ENCODE data around the gene PTPRB. TPM values are rescaled to one million over a fixed set of nuclear protein-coding genes. Genes with fewer than 3 reads are reported as not detected.

Gene PTPRB
- total and polyA plus RNA-seq, 2 donors (not counting 1 experiment from before 2014, with no cell fraction given): 0.01 TPM; not detected in 1

DNA sequence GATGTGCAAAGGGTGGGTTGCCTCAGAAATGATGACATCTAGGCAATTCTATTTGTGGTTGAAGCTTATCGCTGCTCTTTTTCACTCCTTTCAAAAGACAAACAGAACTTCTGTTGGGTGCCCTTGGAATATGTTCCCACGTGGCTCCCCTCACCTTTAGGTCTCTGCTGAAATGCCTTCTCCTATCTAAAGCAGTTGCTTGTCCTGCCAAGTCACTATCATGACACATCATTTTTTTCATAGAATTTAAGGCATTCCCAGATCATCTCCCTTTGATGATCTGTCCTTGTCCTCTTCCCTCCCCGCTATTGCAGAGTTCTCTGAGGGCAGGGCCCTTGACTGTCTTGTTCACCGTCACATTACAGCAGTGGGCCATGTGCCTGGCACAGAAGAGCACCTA is 75.7 kb downstream of the PTPRB start:
- H3K4me1 ChIP-seq (ENCODE audit: control insufficient read depth in 2 of 2, insufficient read depth in 2 of 2, low read length in 2 of 2): no peaks in the 10 kb centered on the region
- ChIA-PET CTCF (interaction anchor here (0.7 to 1.8 kb wide), 3 partner anchors 11 to 17 kb away, joined by 3 to 4 read pairs (median 4); no protein-coding TSS in a partner anchor), POLR2A (no interaction called here)
- H3K4me1 Mint-ChIP-seq: no peaks in the 10 kb centered on the region
- 90% methylated on average over 2 of the region's 4 CpGs for WGBS (ENCODE audit: insufficient coverage)
- H3K9me3 ChIP-seq (ENCODE audit: control extremely low read depth in 1 of 3, control insufficient read depth in 2 of 3, insufficient read depth in 1 of 3, low read length in 2 of 3): no peaks in the 10 kb centered on the region
- no peak overlapping the region for H2AFZ ChIP-seq (ENCODE audit: insufficient read depth, low read depth, low read length, poor library complexity, severe bottlenecking)
- peaks cover 11% of the 10 kb centered on the region for H3K27me3 Mint-ChIP-seq
- no peak overlapping the region for H3K27ac Mint-ChIP-seq
- DNase-seq (no peak), ATAC-seq (ENCODE audit: low read depth) (no peak)
- H3K27ac ChIP-seq (ENCODE audit: low read length in 2 of 2): no peak overlapping the region
- no peaks in the 10 kb centered on the region for H4K20me1 ChIP-seq (ENCODE audit: control insufficient read depth, insufficient read depth, low read length, poor library complexity, severe bottlenecking)
- intact Hi-C loops (cut with micrococcal nuclease): no loop called here
- no peak overlapping the region for H3K9ac ChIP-seq (ENCODE audit: low read length)
- H3K36me3 ChIP-seq (replicated peaks in 1 of 2; ENCODE audit: control extremely low read depth in 1 of 2, control insufficient read depth in 1 of 2, extremely low read depth in 1 of 2, insufficient read depth in 2 of 2, low read length in 1 of 2): no peaks in the 10 kb centered on the region
- H3K4me3 Mint-ChIP-seq: no peak overlapping the region
- H3K27me3 ChIP-seq (replicated peaks in 1 of 4; ENCODE audit: control extremely low read depth in 1 of 4, control insufficient read depth in 3 of 4, insufficient read depth in 4 of 4, low read length in 3 of 4): peaks cover 0 to 3% (median 0%) of the 10 kb centered on the region in 4 experiments
- H3K4me3 ChIP-seq (ENCODE audit: control extremely low read depth in 1 of 5, extremely low read depth in 1 of 5, insufficient read depth in 1 of 5, low read depth in 2 of 5, low read length in 4 of 5): no peak overlapping the region
- no peaks in the 10 kb centered on the region for H3K9me3 Mint-ChIP-seq (ENCODE audit: insufficient read depth)
- no peak for TF ChIP-seq EZH2 (IDR thresholded peaks at IDR 0.05; ENCODE audit: borderline replicate concordance, insufficient read depth, low read depth, low read length, poor library complexity, severe bottlenecking)
- TF ChIP-seq, protein P1, sequence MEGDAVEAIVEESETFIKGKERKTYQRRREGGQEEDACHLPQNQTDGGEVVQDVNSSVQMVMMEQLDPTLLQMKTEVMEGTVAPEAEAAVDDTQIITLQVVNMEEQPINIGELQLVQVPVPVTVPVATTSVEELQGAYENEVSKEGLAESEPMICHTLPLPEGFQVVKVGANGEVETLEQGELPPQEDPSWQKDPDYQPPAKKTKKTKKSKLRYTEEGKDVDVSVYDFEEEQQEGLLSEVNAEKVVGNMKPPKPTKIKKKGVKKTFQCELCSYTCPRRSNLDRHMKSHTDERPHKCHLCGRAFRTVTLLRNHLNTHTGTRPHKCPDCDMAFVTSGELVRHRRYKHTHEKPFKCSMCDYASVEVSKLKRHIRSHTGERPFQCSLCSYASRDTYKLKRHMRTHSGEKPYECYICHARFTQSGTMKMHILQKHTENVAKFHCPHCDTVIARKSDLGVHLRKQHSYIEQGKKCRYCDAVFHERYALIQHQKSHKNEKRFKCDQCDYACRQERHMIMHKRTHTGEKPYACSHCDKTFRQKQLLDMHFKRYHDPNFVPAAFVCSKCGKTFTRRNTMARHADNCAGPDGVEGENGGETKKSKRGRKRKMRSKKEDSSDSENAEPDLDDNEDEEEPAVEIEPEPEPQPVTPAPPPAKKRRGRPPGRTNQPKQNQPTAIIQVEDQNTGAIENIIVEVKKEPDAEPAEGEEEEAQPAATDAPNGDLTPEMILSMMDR (IDR thresholded peaks at IDR 0.05): no peak
- H3K4me2 ChIP-seq (replicated peaks; ENCODE audit: low read depth, low read length, poor library complexity, severe bottlenecking): no peak overlapping the region
- no peaks in the 10 kb centered on the region for H3K79me2 ChIP-seq (ENCODE audit: control insufficient read depth, insufficient read depth, low read length)

DNA sequence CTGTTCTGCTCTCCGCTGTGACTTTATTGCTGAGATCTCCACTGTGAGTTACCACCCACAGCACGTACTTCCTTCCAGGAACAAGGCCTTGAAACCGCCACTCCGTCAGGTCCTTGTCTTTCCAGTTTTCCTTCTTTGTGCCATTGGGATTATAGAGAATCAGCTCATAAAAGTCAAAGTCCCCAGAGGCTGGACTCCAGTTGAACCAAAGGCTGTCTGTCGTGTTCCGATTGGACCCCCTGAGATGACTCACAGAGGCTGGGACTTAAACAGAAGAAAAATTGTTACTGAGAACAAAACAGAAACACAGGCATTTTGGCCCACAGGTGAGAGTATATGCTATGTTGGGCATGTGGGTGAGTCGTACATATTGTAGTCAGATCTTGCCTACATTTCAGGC is 76.6 kb downstream of the PTPRB start:
- H3K4me1 Mint-ChIP-seq: no peaks in the 10 kb centered on the region
- intact Hi-C loops (cut with micrococcal nuclease): no loop called here
- ATAC-seq (ENCODE audit: low read depth) (no peak), DNase-seq (no peak)
- no peaks in the 10 kb centered on the region for H3K4me1 ChIP-seq (ENCODE audit: control insufficient read depth in 2 of 2, insufficient read depth in 2 of 2, low read length in 2 of 2)
- no peak overlapping the region for H3K27ac Mint-ChIP-seq
- H3K9me3 ChIP-seq (ENCODE audit: control extremely low read depth in 1 of 3, control insufficient read depth in 2 of 3, insufficient read depth in 1 of 3, low read length in 2 of 3): no peaks in the 10 kb centered on the region
- H3K9me3 Mint-ChIP-seq (ENCODE audit: insufficient read depth): no peaks in the 10 kb centered on the region
- H3K27me3 Mint-ChIP-seq: peaks cover 10% of the 10 kb centered on the region
- CTCF ChIA-PET: interaction anchor here (0.7 to 1.4 kb wide), 3 partner anchors 8 to 16 kb away, joined by 3 to 4 read pairs (median 3); no protein-coding TSS in a partner anchor
- H3K9ac ChIP-seq (ENCODE audit: low read length): no peak overlapping the region
- H3K27ac ChIP-seq (ENCODE audit: low read length in 2 of 2): no peak overlapping the region
- no peak overlapping the region for H2AFZ ChIP-seq (ENCODE audit: insufficient read depth, low read depth, low read length, poor library complexity, severe bottlenecking)
- H3K79me2 ChIP-seq (ENCODE audit: control insufficient read depth, insufficient read depth, low read length): no peaks in the 10 kb centered on the region
- no peaks in the 10 kb centered on the region for H3K36me3 ChIP-seq (replicated peaks in 1 of 2; ENCODE audit: control extremely low read depth in 1 of 2, control insufficient read depth in 1 of 2, extremely low read depth in 1 of 2, insufficient read depth in 2 of 2, low read length in 1 of 2)
- H3K4me2 ChIP-seq (replicated peaks; ENCODE audit: low read depth, low read length, poor library complexity, severe bottlenecking): no peak overlapping the region
- H3K27me3 ChIP-seq (replicated peaks in 1 of 4; ENCODE audit: control extremely low read depth in 1 of 4, control insufficient read depth in 3 of 4, insufficient read depth in 4 of 4, low read length in 3 of 4): peaks cover 0 to under 1% (median 0%) of the 10 kb centered on the region in 4 experiments
- POLR2A ChIA-PET: no interaction called here
- TF ChIP-seq, protein P1 (IDR thresholded peaks at IDR 0.05): no peak
- TF ChIP-seq EZH2 (IDR thresholded peaks at IDR 0.05; ENCODE audit: borderline replicate concordance, insufficient read depth, low read depth, low read length, poor library complexity, severe bottlenecking): no peak
- 97% methylated on average over 6 of the region's 7 CpGs for WGBS (ENCODE audit: insufficient coverage)
- H3K4me3 Mint-ChIP-seq: no peak overlapping the region
- H4K20me1 ChIP-seq (ENCODE audit: control insufficient read depth, insufficient read depth, low read length, poor library complexity, severe bottlenecking): no peaks in the 10 kb centered on the region
- H3K4me3 ChIP-seq (ENCODE audit: control extremely low read depth in 1 of 5, extremely low read depth in 1 of 5, insufficient read depth in 1 of 5, low read depth in 2 of 5, low read length in 4 of 5): no peak overlapping the region
